NCI-H510A treated with DMSO at 0.1 percent for 48 hours (cell line): ENCODE results near the gene PAPSS1.
"Not testable (repeated sequence)": the region's sequence is repeated elsewhere in the genome, so short reads cannot be mapped to it uniquely, and the experiment has no call there.

Experiments used
- DNase-seq: peaks from one replicate; lab custom pipeline; 2025; lab: John Stamatoyannopoulos, UW

The PAPSS1 gene

DNA sequence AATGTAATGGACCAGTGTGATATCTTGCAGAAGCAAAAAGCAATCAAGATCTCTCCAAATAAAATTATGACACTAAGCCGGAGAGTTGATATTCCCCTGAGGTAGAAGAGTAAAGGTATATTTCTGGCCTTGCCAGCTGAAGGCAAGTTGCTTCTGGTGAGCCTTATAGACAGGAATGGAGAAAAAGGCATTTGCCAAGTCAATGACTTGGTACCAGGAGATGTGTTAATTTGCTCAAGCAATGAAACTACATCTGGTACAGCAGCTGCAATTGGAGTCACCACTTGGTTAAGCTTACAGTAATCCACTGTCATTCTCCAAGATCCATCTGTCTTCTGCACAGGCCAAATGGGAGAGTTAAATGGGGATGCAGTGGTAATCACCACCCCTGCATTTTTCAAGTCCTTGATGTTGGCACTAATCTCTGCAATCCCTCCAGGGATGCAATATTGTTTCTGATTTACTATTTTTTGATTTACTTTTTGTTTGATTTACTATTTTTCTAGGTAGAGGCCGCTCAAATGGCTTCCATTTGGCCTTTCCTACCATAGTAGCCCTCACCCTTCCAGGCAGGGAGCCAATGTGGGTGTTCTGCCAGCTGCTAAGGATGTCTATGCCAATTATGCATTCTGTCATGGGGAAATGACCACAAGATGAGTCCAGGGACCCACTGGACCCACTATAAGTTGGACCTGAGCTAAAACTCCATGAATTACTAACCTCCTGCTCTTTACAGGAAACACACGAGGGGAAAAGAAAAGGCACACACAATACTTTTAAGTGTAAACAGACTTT, 6.3 kb upstream of the PAPSS1 start:
- DNase-seq = not testable (repeated sequence)

GRCh38 chr4:107725281-107725859, 5.3 kb upstream of the PAPSS1 start:
- no peak for DNase-seq

- not testable (repeated sequence) for DNase-seq
Observed at GRCh38 chr4:107723331-107723730, 3.3 kb upstream of the PAPSS1 start.

DNA sequence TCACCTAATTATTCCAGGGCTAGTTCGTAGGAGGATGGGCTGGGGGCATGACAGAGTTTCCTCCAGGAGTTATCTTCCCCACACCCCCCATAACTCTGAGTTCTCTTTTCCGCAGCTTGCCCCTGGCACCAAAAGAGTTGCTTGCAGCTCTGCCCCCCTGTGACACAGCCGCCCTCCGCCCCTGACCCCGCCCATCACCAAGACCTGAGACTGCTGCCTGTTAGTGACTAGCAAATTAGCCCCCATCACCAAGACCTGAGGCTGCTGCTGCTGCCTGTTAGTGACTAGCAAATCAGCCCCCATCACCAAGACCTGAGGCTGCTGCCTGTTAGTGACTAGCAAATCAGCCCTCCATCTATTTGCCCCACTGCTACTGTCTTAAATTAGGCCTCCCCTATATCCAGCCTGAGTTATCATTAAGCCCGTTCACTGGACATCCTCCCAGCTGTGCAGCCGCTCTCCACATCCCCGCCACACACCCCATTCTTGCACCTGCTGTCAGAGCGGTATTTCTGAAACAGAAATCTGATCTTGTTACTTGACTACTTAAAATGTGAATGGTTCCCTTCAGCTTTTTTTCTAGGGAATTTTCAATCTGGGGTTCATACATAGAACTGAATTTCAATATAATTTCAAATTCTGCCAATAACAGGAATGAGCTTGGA, 1.5 kb upstream of the PAPSS1 start:
- DNase-seq = peak; percentile 50

GRCh38 chr4:107719207-107719921, 670 bp downstream of the PAPSS1 start:
- DNase-seq = no peak

DNA sequence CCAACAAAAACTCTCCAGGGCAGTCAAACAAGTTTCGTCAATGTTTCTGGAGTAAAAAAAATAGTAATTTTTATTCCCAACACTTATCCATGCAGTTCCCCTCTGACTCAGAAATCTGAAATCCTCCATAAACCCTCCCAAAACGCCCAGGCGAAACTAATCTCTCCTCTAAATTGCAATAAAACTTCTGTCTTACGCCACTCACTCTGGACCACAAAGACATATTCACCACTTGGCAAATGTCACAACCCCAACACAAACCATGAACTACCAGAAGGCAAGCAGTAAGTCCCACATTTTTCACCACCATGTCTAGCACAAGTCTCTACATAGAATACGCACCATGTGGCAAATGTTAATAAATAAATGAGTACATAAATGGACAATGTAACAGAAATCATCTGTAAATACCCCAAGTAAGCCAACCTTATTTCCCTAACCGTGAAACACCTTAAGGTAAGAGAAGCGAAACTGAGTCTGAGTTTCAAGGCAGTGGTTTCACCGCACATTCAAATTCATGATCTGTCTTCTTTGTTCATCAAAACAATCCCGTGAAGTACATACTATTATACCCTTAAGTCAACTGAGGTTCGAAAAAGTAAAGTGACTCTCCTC, 1.6 kb downstream of the PAPSS1 start:
- no peak for DNase-seq

DNA sequence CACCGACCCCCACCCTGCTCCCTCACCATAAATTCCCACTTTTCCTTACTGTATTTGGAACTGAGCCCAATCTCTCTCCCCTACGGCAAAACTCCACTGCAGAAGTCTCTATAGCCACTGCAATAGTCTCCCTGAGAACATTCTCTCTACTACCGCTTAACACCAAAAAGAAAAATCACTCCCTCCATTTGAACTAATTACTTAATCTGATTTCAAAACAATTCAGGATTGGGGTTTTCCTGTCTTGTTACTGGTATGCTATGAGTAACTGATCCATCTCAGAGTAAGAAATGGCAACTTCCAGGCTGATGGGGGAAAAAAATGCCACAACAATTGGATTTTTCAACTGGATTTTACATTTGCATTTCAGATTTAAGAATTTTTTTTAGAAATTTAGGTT, 5.8 kb downstream of the PAPSS1 start:
- no peak for DNase-seq

GRCh38 chr4:107712236-107712635, 7.8 kb downstream of the PAPSS1 start:
- DNase-seq = no peak

DNA sequence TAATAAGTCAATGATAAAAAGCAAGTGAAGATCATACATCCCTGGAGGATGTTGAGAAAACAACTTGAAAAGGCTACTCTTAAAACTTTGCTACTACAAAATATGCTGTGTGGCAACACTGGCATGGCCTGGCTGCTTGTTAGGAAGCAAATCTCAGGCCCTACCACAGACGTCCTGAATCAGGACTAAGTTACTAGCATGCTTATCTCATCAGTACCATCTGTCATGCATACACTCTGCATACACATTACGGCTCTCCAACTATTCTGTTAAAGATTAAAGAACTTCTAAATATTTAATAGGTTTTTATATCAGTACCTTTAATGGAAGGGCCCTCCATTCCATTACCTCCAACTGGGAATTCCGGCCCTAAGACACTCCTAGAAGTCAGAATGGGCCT, 8.2 kb downstream of the PAPSS1 start:
- no peak for DNase-seq

DNA sequence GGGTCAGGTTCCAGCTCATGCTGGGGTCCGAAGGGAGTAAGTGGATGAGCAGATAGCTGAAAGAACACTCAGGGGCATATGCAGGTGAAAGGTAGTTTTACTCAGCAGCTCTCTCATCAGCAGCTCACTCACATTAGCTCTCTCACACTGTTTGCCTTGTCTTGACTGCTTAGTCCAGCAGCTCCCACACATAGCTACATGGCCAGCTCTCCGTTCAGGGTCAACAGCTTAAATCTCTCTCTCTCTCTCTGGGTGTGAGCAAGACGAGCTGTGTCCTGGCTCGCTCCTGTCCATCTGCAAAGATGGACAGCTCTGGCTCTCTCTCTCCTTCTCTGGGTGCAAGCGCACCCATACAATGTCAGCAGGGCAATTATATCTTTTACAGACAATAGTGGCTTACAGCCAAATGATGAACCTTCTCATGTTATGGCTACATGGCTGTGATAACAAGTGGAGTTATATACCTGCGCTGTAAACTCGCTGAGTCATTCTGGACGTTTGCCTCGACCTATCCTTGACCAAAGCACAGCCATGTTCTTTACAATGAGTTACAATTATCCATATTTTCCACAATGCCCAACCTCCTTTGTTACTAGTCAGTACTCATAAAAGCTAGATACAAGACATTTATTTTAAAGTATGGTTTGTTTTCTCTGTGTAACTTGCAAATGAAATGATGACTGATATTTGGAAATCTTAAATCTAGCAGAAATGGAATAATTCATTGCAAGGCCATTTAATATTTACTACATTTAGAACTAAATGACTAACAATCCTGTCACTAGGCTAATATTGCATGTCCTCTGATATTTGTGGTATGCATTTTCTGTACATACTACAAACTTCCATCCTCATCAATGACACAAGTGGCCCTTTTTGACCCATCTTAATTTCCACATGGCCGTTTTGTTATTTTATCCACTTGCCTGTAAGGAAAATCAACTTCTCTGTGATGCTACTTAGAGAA, 9.3 kb downstream of the PAPSS1 start:
- DNase-seq = no peak

DNA sequence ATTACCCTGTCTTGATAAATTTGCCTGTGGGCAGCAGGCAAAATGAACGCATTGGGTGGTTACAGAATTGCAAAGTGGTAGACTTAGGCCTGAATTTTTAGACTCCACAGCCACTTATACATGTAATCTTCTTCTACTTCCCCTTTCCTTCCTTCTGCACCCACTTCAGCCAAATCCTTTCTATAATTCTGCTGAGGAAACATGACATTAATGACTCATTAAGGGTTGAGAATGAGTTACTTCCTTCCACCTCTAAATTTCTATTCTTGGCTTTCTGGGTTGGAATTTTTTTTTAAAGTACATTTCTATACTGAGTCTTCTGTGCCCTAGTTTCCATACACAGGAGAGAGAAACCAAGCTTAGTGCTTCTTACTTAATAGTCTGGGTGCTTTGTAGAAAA, 10.1 kb downstream of the PAPSS1 start:
- no peak for DNase-seq

GRCh38 chr4:107708225-107708624, 11.8 kb downstream of the PAPSS1 start:
- DNase-seq = no peak

- no peak for DNase-seq
Observed at GRCh38 chr4:107705742-107706556, 14.1 kb downstream of the PAPSS1 start.

- DNase-seq = no peak
Observed at GRCh38 chr4:107701565-107701964, 18.5 kb downstream of the PAPSS1 start.

DNA sequence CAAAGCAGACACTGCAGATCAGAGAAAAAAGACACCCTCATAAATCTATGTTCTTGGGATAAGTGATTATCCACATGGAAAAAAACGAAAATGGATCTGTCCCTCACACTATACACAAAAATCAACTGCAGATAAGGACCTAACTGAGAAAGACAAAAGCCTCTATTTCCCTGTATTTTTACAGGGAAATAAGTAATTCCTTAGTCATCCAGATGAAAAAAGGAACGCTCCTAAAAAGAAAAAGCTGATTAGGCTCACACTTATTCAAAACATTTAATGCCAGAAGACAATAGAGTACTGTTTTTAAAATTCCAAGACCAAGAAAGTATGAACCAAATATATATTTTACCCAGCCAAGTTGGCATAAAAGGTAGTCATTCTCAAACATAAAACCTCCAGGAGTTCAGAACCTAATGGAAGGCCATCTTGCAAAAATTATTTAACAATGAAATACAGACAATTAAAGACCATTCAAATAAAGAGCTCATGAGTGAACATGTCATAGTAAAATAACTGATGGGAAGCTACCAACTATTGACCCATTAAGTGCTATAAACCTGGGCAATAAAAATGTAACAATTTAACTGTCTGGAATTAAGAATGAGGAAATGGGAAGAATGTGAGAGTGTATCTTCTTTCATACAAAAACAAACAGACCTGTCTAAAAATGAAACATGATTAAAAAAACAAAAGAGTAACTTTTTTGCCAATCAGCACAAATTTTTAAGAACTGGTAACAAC, 20.4 kb downstream of the PAPSS1 start:
- DNase-seq = no peak

DNA sequence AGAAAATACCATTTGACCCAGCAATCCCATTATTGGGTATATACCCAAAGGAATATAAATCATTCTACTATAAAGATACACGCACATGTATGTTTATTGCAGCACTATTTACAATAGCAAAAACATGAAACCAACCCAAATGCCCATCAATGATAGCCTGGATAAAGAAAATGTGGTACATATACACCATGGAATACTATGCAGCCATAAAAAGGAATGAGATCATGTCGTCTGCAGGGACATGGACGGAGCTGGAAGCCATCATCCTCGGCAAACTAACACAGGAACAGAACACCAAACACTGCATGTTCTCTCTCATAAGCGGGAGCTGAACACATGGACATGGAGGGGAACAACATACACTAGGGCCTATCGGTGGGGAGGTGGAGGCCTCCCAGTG, 23.8 kb downstream of the PAPSS1 start:
- not testable (repeated sequence) for DNase-seq

DNA sequence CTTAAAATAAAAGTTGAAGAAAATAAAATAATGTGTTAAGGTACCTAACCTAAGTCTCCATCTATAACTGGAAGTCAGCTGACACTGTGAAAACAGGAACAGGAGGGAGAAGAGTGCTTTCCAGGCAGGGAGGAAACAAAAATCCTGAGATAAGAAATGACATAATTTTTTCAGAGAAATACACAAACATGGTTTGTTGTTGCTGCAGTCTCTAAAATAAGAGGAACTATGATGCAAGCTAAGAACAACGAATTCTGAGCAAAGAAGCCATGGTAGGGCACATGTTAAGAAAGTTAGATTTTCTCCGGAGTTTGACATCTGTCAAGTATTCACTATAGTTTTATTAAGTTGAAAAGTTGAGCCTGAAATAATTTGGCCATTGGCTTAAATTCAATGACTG, 26.9 kb downstream of the PAPSS1 start:
- no peak for DNase-seq

GRCh38 chr4:107692202-107692601, 27.8 kb downstream of the PAPSS1 start:
- DNase-seq = no peak

DNA sequence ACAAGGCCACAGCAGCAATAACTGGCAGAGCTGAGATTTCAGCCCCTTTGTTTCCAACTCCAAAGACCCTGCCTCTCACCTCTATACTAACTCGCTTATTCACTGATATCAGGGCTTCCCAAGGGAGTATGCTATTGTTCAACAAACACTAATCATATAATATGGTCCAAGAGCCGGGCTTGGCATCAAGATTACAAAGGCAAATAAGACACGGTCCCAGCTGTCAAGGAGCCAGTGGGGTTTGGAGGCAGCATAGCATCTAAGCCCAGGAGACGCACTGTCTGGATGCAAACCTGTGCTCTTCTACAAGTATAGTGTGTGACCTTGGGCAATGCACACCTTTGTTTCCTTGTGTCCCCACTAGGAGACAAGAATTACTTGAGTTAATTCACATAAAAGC, 28.7 kb downstream of the PAPSS1 start:
- DNase-seq = no peak
